Uterus (tissue), 4 donors: ENCODE data around the gene KCNMB2. TPM values are rescaled to one million over a fixed set of nuclear protein-coding genes. Genes with fewer than 3 reads are reported as not detected.

Experiments
- DNase-seq, 2 donors: peaks; one replicate each; pipeline ENCODE4 v3.0.0-alpha.2; 2019 to 2020
- H3K27ac ChIP-seq, 2 donors: fragments of 200-600 bp; sonication (generic); 1 replicate in 1 of 2; 2 replicates in 1 of 2; pipeline ENCODE4 v1.5.1; 2016 to 2018
- H3K27me3 ChIP-seq, 2 donors: fragments of 200-600 bp; sonication (generic); one replicate each; pipeline ENCODE4 v1.5.1; 2018 to 2019; ENCODE audit warnings: control low read depth in 1 of 2
- H3K36me3 ChIP-seq, 2 donors: fragments of 200-600 bp; sonication (generic); one replicate each; pipeline ENCODE4 v1.5.1; 2019; ENCODE audit warnings: control low read depth in 1 of 2
- H3K4me1 ChIP-seq, 2 donors: fragments of 200-600 bp; sonication (generic); one replicate each; pipeline ENCODE4 v1.5.1; 2018 to 2019; ENCODE audit warnings: control low read depth in 1 of 2
- H3K4me3 ChIP-seq, 2 donors: fragments of 200-600 bp; sonication (generic); 1 replicate in 1 of 2; 2 replicates in 1 of 2; pipeline ENCODE4 v1.5.1; 2018 to 2019; ENCODE audit warnings: mild to moderate bottlenecking in 1 of 2
- H3K9me3 ChIP-seq, 2 donors: fragments of 200-600 bp; sonication (generic); one replicate each; pipeline ENCODE4 v1.5.1; 2019; ENCODE audit warnings: control low read depth in 1 of 2
- CTCF ChIP-seq, 4 experiments: fragments of 200-600 bp in 2 of 4; fragments of 450-650 bp in 2 of 4; sonication (generic) in 2 of 4; IDR thresholded peaks; one replicate each; pipeline ENCODE4 v1.5.1; 2016 to 2019; ENCODE audit warnings: antibody characterized with exemption in 4 of 4, mild to moderate bottlenecking in 2 of 4, moderate library complexity in 1 of 4
- POLR2A ChIP-seq, 2 donors: fragments of 450-650 bp; IDR thresholded peaks; one replicate each; pipeline ENCODE4 v1.6.1; 2016; ENCODE audit warnings: antibody characterized with exemption in 2 of 2, mild to moderate bottlenecking in 1 of 2, moderate library complexity in 1 of 2
- intact Hi-C: fragments of 100-400 bp; cut with DNase I; formaldehyde crosslinking; loops from one replicate; pipeline ENCODE4 v1.15.1; 2023; ENCODE audit warnings: low total_unique reads
- total RNA-seq, 4 donors: library from RNA; depleted of rRNA in 3 of 4; stranded (reverse); fragments of >200 nt in 3 of 4; gene quantifications; one replicate each; pipeline versions ENCODE4 v1.1.0 to v1.2.4, GENCODE V29; 2014 to 2023
- donor health status: DM: yes; HTN: yes; CAD: no.

The KCNMB2 gene
- total RNA-seq, 4 donors from 2014 or later = 0.29 to 12.7 (median 1.4) TPM

- intact Hi-C loops = no loop called here
- DNase-seq = no peak
- Histone ChIP-seq H3K4me1 (no peaks in the 10 kb centered on the region), H3K36me3 (no peaks in the 10 kb centered on the region), H3K9me3 (no peaks in the 10 kb centered on the region), H3K27me3 (no peaks in the 10 kb centered on the region), H3K4me3 (no peak overlapping the region), H3K27ac (no peak overlapping the region)
- TF ChIP-seq POLR2A (IDR thresholded peaks at IDR 0.05) (no peak), CTCF (IDR thresholded peaks at IDR 0.05) (no peak)
Observed at GRCh38 chr3:178761024-178761423, 224.8 kb downstream of the KCNMB2 start.

- Histone ChIP-seq H3K27me3 (no peaks in the 10 kb centered on the region), H3K4me3 (no peak overlapping the region), H3K9me3 (no peaks in the 10 kb centered on the region), H3K36me3 (no peaks in the 10 kb centered on the region), H3K4me1 (no peaks in the 10 kb centered on the region), H3K27ac (no peak overlapping the region)
- no peak for TF ChIP-seq POLR2A (IDR thresholded peaks at IDR 0.05)
- TF ChIP-seq CTCF (IDR thresholded peaks at IDR 0.05) = no peak
- DNase-seq = no peak
- intact Hi-C loops = no loop called here
Observed at GRCh38 chr3:178761461-178761860, 225.2 kb downstream of the KCNMB2 start.

GRCh38 chr3:178762385-178762784 lies 226.1 kb downstream of the KCNMB2 start:
- no peaks in the 10 kb centered on the region for H3K4me1 ChIP-seq
- no peaks in the 10 kb centered on the region for H3K27me3 ChIP-seq
- H3K9me3 ChIP-seq = no peaks in the 10 kb centered on the region
- H3K36me3 ChIP-seq = no peaks in the 10 kb centered on the region
- H3K4me3 ChIP-seq = no peak overlapping the region
- H3K27ac ChIP-seq = no peak overlapping the region
- no peak for DNase-seq
- intact Hi-C loops = no loop called here
- TF ChIP-seq CTCF (IDR thresholded peaks at IDR 0.05) = no peak
- no peak for TF ChIP-seq POLR2A (IDR thresholded peaks at IDR 0.05)

- no peak for TF ChIP-seq CTCF (IDR thresholded peaks at IDR 0.05)
- no peak for TF ChIP-seq POLR2A (IDR thresholded peaks at IDR 0.05)
- Histone ChIP-seq H3K9me3 (no peaks in the 10 kb centered on the region), H3K27ac (no peak overlapping the region), H3K4me1 (no peaks in the 10 kb centered on the region), H3K4me3 (no peak overlapping the region), H3K27me3 (no peaks in the 10 kb centered on the region), H3K36me3 (no peaks in the 10 kb centered on the region)
- no peak for DNase-seq
- intact Hi-C loops = no loop called here
Observed at GRCh38 chr3:178765472-178765871, 229.2 kb downstream of the KCNMB2 start.

- no peak for DNase-seq
- H3K36me3 ChIP-seq = no peaks in the 10 kb centered on the region
- no peaks in the 10 kb centered on the region for H3K27me3 ChIP-seq
- no peaks in the 10 kb centered on the region for H3K9me3 ChIP-seq
- intact Hi-C loops = no loop called here
- H3K27ac ChIP-seq = no peak overlapping the region
- no peak overlapping the region for H3K4me3 ChIP-seq
- TF ChIP-seq POLR2A (IDR thresholded peaks at IDR 0.05) (no peak), CTCF (IDR thresholded peaks at IDR 0.05) (no peak)
- no peaks in the 10 kb centered on the region for H3K4me1 ChIP-seq
Observed at GRCh38 chr3:178767581-178767980, 231.3 kb downstream of the KCNMB2 start.
